NCI-H526 treated with DMSO at 0.1 percent for 48 hours (cell line): ENCODE data around the gene C14orf39.
"Not testable (repeated sequence)": the region's sequence is repeated elsewhere in the genome, so short reads cannot be mapped to it uniquely, and the experiment has no call there.

Experiments
- DNase-seq: peaks from one replicate; lab custom pipeline; 2025; lab: John Stamatoyannopoulos, UW

C14orf39 gene

DNA sequence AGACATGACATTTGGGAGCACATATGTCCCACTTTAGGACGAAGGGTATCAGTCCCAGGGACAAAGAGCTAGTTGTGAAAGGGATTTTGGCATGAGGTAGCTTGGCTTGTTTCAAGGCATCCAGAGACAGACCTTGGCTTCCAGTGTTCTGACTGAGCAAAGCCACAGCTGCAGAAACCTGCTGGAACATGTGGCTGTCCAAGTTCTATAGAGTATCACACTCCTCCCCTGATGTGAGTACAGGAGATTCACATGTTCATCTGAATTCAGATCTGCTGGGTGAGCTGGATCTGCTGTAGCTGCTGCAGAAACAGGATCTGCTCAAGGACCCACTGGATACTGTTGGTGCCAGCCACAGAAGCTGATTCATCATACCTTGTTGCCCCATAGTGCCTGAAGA is 10.1 kb upstream of the C14orf39 start:
- DNase-seq, result no peak

DNA sequence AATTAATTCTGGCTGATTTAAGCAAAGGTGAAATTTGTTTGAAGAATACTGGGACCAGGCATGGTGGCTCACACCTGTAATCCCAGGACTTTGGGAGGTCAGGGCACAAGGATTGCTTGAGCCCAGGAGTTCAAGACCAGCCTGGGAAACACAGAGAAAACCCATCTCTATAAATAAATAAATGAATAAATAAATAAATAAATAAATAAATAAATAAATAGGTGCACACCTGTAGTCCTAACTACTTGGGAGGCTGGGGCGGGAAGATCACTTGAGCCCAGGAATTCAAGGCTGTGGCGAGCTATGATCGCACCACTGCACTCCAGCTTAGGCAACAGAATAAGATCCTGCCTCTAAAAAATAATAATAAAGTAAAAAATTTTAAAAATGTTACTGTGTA is 4.4 kb upstream of the C14orf39 start:
- no peak for DNase-seq

DNA sequence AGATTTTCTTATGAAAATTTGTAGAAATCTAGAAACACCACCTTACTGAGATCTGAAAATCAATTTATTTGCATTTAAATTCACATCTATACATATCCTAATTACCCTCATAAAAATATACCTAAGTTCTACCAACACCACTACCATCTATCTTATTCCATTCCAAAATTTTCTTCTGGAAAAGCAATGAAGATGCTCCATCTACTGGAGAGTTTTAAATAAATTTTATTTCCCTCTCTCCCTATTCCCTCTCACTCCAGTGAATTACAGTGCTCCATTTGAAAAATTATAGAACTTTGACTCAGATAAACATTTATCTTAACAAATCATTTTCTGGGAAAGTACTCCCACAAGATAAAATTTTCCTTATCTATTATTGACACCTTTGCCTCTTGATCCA is 2.3 kb upstream of the C14orf39 start:
- no peak for DNase-seq

DNA sequence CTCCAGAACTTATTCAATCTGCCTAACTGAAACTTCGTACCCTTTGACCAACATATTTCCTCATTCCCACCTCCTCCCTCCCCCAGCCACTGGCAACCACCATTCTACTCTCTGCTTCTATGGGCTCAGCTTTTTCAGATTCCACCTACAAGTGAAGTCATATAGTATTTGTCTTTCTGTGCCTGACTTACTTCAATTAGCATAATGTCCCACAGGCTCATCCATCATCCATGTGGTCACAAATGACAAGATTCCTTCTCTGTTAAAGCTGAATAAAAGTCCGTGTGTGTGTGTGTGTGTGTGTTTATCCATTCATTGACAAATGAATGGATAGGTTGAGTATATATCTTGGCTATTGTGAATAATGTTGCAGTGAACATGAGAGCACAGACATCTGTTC is 1.3 kb upstream of the C14orf39 start:
- DNase-seq, result peak; percentile 80

DNA sequence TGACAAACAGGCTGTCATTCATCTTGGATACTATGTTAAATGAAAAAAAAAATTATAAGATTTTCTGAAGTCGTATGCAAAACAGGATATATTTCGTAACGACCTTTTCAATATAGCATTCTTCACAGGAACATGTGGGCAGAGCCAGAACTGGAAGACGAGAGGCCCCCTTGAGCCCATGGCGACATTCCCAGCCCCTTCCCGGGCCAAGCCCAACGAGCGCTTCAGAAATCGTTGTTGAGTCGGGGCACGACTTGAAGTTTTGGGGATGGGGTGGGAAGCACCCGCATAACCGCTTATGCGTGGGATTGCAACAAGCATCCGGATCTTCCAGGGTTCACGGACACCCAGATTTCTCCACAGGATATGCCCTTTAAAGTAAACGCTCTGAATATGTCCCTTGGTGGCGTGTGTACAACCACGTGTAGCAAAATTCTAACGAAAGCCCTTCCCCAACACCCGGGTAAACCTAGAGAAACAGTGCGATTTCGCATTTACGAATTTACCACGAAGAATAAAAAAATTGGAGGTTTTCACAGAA is 736 bp downstream of the C14orf39 start:
- DNase-seq, result no peak

DNA sequence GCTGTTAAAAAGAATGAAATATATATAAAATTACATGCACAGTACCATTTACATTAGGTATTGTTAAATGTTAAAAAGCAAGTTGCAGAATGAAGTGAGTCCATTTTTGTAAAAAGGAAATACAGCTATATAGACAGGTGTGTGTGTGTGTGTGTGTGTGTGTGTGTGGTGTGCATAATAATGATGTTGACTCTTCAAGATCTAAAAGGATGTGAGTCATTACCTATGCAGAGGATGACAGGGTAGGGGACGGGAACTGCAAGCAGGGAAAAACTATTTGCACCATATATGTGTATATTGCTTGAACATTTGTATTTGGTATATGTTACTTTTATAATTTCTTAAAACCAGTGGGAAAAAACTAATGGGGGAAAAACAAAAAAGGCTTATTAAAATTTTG is 3.1 kb downstream of the C14orf39 start:
- no peak for DNase-seq

DNA sequence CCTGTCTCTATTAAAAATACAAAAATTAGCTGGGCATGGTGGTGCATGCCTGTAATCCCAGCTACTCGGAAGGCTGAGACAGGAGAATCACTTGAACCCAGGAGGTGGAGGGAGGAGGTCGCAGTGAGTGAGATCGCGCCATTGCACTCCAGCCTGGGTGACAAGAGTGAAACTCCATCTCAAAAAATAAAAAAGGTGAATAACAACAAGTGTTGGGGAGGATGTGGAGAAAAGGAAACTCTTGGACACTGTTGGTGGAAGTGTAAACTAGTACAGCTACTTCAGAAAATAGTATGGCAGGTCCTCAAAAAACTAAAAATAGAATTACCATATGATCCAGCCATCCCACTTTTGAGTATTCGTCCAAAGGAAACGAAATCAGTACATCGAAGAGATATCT is 5.6 kb downstream of the C14orf39 start:
- DNase-seq, result not testable (repeated sequence)

DNA sequence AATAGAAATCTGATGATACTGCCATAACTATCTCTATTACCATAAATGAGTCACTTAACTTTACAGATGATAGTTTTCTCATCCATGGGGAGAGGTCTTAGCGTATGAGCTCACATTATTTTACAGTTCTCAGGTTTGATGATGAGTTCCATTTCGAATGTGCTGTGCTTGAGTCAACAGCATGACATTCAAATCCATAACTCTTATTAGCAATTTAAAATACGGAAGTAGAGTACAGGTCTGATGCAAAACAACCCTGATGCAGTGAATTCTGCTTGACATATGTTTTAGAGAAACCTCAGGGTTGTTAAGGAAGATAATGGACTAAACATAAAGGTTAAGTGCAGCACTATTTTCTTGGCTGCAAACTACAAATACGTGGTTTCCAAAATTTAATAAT is 30.0 kb downstream of the C14orf39 start:
- DNase-seq, result peak; percentile 35

DNA sequence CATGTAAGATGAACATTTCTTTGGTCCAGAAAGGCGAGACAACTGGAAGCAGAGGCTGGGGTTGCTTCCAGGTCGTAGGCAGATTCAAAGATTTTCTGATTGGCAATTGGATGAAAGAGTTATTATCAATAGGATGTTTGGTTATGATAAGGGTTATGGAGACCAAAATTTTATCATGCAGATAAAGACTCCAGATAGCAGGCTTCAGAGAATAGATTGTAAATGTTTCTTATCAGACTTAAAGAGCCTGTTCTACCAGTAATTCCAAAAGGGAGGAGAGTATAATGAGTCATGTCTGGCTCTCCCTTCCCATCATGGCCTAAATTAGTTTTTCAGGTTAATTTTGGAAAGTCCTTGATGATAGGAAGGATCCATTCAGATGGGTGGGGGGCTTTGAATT is 55.6 kb downstream of the C14orf39 start:
- DNase-seq, result no peak

DNA sequence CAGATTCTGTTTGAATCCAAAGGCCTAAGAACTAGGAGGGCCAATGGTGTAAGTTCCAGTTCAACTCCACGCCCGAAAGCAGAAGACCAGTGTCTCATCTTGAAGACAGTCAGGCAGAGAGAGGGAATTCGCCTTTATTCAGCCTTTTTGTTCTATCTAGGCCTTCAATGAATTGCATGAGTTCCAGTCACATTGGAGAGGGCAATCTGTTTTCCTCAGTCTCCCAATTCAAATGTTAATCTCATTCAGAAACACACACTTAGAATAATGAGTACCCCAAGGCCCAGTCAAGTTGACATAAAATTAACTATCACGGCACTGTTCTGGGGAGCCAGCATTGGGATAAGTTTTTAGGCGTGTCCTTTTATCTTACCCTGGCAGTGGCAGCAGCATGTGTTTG is 65.8 kb downstream of the C14orf39 start:
- no peak for DNase-seq

DNA sequence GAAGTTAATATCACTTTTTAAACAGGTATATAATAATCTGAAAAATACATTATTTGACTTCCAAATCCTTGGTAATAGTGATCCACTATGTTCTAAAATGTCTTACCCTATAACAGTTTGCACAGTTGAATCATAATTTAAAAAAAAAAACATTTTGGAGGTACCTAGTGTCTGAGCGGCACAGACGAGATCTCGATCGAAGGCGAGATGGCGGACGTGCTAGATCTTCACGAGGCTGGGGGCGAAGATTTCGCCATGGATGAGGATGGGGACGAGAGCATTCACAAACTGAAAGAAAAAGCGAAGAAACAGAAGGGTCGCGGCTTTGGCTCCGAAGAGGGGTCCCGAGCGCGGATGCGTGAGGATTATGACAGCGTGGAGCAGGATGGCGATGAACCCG is 88.3 kb downstream of the C14orf39 start:
- DNase-seq, result not testable (repeated sequence)

DNA sequence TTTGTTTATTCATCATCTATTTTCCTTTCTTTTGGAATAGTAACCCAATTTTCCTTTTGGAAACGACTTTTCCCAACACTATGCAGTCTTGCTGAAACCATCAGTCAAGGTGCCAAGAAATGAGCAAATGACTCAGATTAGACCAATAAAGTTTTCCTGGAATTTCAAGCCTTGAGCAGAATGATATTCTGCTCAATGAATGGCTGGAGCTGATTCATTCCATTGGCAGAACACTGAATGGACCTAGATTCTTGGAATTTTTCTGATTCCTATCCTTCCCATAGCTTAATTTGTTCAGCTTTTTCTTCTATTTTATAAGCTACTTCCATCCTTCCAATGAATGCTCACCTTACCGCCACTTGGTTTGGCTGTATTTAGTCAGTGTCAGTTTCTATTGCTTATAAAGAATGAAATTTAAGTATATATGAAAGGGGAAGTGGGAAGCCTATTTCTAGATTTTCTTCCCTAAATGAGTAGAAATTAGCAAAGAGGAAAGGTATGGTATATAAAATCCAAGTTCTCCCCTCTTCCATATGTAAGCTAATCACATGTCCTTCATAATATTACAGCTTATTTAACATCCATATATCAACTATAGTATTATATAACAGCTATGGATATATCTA is 89.0 kb downstream of the C14orf39 start:
- DNase-seq, result no peak
